ENCODE results near the gene NKIRAS2.

DNA sequence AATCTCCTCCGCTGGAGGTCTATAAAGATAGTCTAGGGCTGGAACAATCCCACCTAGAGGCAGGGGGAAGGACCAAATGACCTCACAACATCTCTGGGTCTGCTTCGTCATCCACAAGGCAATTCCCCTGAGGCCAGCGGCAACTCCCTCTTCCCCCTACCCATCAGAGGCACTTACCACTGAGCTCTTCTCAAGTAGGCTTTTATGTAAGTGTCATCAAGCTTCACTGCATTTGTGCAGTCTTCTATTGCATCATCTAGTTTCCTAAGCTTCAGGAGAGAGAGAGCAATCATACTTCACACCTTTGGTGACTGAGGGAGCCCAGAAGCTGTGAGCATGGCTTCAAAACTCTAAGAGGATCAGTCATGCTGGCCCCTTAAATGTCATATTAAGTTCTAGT is 32.2 kb upstream of the NKIRAS2 start:
- no peak for TF ChIP-seq CTCF (IDR thresholded peaks at IDR 0.05)
- TF ChIP-seq POLR2A (IDR thresholded peaks at IDR 0.05), result no peak
